ENCODE data around the gene LIFR. TPM values are rescaled to one million over a fixed set of nuclear protein-coding genes. Genes with fewer than 3 reads are reported as not detected.

Gene LIFR
- total RNA-seq, 1 donor from 2014 or later: 58.0 TPM

DNA sequence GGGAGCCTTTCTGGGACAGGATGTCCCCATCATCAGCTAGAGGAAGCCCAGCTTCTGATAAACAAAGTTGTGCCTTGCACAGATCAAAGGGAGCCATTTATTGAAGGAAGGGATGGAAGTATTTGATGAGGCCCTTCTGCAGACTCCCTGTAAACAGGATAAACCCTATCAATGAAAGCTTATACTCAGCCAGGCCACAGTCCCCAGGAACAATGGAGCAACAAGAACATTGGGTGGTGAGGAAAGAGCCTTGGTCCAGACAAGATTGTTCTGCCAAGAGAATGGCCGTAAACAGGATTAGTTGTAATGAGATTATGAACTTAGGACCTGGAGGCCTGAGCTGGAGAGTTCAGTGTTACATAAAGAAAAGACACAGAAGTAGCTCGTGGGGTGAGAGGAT lies 40.5 kb upstream of the LIFR start:
- TF ChIP-seq, protein P1, sequence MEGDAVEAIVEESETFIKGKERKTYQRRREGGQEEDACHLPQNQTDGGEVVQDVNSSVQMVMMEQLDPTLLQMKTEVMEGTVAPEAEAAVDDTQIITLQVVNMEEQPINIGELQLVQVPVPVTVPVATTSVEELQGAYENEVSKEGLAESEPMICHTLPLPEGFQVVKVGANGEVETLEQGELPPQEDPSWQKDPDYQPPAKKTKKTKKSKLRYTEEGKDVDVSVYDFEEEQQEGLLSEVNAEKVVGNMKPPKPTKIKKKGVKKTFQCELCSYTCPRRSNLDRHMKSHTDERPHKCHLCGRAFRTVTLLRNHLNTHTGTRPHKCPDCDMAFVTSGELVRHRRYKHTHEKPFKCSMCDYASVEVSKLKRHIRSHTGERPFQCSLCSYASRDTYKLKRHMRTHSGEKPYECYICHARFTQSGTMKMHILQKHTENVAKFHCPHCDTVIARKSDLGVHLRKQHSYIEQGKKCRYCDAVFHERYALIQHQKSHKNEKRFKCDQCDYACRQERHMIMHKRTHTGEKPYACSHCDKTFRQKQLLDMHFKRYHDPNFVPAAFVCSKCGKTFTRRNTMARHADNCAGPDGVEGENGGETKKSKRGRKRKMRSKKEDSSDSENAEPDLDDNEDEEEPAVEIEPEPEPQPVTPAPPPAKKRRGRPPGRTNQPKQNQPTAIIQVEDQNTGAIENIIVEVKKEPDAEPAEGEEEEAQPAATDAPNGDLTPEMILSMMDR (IDR thresholded peaks at IDR 0.05; ENCODE audit: unreplicated experiment): no peak
- no peaks in the 10 kb centered on the region for H3K36me3 Mint-ChIP-seq
- H3K4me3 Mint-ChIP-seq: no peak overlapping the region
- H3K9me3 Mint-ChIP-seq: peaks cover 2% of the 10 kb centered on the region
- DNase-seq (ENCODE audit: low spot score in 2 of 2, unreplicated experiment in 2 of 2): no peak
- no peaks in the 10 kb centered on the region for H3K27me3 Mint-ChIP-seq (ENCODE audit: low read depth)
- no peak overlapping the region for H3K27ac Mint-ChIP-seq
- peaks cover 43% of the 10 kb centered on the region for H3K4me1 Mint-ChIP-seq

DNA sequence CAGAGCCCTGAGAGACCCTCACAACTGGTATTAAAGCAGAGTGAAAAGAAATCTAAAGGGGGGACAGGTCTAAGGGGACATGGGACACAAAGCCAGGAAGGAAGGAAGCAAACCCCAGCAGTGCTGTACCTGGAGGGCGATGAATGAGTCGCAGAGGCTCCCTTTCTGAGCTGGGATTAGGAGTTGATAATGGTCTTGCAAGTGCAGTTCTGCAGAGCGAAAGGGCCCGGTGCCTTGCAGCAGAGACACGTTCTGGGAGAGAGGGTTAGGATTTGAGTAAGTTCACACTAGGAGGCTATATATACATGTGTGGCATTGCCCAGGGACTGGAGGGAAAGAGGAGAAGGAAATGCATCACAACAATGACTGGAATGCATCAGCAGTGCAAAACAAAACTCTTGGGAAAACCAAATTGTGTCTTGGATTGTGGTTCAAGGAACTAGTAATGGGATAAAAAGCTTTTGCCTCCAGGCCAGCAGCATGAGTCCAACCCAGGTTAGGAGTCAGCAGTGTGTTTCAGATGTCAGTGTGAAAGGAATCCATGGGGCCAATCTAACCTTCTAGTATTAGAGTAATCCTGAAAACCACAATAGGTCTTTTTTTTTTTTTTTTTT lies 38.8 kb upstream of the LIFR start:
- H3K4me1 Mint-ChIP-seq: peaks cover 38% of the 10 kb centered on the region
- H3K27ac Mint-ChIP-seq: no peak overlapping the region

DNA sequence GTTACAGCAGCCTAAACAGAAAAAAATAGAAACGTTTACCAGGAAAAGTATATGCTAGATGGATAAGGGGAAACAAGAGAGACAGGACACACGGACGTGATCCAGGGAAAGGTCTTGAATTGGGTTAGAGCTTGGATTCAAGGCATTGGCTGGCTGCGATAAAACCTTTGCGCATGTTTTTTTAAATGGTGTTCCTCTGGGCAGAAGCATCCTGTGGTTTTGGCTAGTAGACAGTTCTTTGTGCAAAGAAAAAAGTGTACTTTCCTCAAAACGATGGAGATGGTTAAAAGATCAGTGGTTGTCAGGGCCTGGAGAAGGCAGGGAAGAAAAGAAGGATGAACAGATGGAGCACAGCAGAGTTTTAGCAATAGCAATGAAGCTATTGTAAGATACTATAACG lies 37.5 kb upstream of the LIFR start:
- no peaks in the 10 kb centered on the region for H3K36me3 Mint-ChIP-seq
- TF ChIP-seq, protein P1 (IDR thresholded peaks at IDR 0.05; ENCODE audit: unreplicated experiment): no peak
- H3K9me3 Mint-ChIP-seq: no peaks in the 10 kb centered on the region
- DNase-seq (ENCODE audit: low spot score in 2 of 2, unreplicated experiment in 2 of 2): no peak
- no peak overlapping the region for H3K27ac Mint-ChIP-seq
- H3K4me1 Mint-ChIP-seq: peaks cover 27% of the 10 kb centered on the region
- no peak overlapping the region for H3K4me3 Mint-ChIP-seq
- H3K27me3 Mint-ChIP-seq (ENCODE audit: low read depth): no peaks in the 10 kb centered on the region

More for the DNA sequence above, 38.8 kb upstream of the LIFR start:
- H3K4me3 Mint-ChIP-seq: no peak overlapping the region
- H3K27me3 Mint-ChIP-seq (ENCODE audit: low read depth): no peaks in the 10 kb centered on the region
- DNase-seq (ENCODE audit: low spot score in 2 of 2, unreplicated experiment in 2 of 2): no peak
- H3K36me3 Mint-ChIP-seq: no peaks in the 10 kb centered on the region
- no peaks in the 10 kb centered on the region for H3K9me3 Mint-ChIP-seq
- TF ChIP-seq, protein P1 (IDR thresholded peaks at IDR 0.05; ENCODE audit: unreplicated experiment): no peak

DNA sequence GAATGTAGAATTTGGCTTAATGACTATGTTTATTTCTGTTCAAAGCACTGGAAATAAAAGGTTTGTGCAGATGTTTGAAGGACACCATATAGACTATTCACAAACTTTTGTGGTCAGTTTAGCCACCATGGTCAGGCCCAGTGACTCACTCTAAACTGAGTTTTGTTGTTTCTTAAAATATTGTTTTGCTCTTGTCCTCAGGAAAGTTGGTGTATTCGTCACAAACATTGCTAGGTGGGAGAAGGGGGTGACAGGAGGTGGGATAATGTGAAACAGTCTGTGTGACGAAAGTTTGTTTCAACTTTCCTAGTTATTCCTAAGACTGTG lies 35.0 kb upstream of the LIFR start:
- H3K27me3 Mint-ChIP-seq (ENCODE audit: low read depth): no peaks in the 10 kb centered on the region
- H3K36me3 Mint-ChIP-seq: no peaks in the 10 kb centered on the region
- DNase-seq (ENCODE audit: low spot score in 2 of 2, unreplicated experiment in 2 of 2): no peak
- H3K27ac Mint-ChIP-seq: no peak overlapping the region
- H3K4me1 Mint-ChIP-seq: peaks cover 9% of the 10 kb centered on the region
- H3K4me3 Mint-ChIP-seq: no peak overlapping the region
- H3K9me3 Mint-ChIP-seq: no peaks in the 10 kb centered on the region
- TF ChIP-seq, protein P1 (IDR thresholded peaks at IDR 0.05; ENCODE audit: unreplicated experiment): no peak

DNA sequence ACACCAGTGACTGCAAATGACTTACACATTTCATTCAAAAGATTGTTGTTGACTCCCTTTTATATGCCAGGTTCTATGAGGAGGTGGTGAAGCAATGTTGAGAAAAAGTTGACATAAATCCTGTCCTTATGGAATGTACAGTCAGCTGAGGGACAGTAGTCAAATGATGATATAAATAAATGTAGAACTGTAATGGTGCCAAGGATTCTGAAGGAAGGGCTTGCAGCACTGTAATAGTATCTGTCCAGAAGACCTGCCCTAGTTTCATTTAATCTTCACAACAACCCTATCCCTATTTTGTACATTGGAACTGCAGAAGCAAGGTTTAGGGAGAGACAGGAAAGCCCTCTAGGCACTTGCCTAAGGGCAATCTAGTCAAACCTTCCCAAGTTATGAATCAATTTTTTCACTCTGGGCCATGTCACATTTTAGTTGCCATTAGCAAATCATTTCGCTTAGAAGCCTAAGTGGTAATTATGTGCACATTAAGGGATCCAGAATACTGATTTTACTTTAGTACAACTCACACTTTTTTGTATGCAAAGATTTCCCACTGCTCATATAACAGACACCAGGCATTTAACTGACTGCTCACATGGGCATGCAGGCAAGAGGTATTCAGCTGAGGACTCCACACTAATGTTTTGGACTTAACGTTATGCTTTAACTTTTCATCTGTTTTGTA lies 34.5 kb upstream of the LIFR start:
- H3K27me3 Mint-ChIP-seq (ENCODE audit: low read depth): no peaks in the 10 kb centered on the region
- H3K4me3 Mint-ChIP-seq: no peak overlapping the region
- H3K9me3 Mint-ChIP-seq: no peaks in the 10 kb centered on the region
- TF ChIP-seq, protein P1 (IDR thresholded peaks at IDR 0.05; ENCODE audit: unreplicated experiment): no peak
- H3K36me3 Mint-ChIP-seq: no peaks in the 10 kb centered on the region
- H3K4me1 Mint-ChIP-seq: peaks cover 7% of the 10 kb centered on the region
- no peak for DNase-seq (ENCODE audit: low spot score in 2 of 2, unreplicated experiment in 2 of 2)
- no peak overlapping the region for H3K27ac Mint-ChIP-seq
